Ammon's horn (tissue), 1 donor: ENCODE data around the gene SRPK3.

Experiments used
- DNase-seq: peaks from one replicate; pipeline ENCODE4 v3.0.0-alpha.2; 2016; ENCODE audit warnings: low spot score

The SRPK3 gene

DNA sequence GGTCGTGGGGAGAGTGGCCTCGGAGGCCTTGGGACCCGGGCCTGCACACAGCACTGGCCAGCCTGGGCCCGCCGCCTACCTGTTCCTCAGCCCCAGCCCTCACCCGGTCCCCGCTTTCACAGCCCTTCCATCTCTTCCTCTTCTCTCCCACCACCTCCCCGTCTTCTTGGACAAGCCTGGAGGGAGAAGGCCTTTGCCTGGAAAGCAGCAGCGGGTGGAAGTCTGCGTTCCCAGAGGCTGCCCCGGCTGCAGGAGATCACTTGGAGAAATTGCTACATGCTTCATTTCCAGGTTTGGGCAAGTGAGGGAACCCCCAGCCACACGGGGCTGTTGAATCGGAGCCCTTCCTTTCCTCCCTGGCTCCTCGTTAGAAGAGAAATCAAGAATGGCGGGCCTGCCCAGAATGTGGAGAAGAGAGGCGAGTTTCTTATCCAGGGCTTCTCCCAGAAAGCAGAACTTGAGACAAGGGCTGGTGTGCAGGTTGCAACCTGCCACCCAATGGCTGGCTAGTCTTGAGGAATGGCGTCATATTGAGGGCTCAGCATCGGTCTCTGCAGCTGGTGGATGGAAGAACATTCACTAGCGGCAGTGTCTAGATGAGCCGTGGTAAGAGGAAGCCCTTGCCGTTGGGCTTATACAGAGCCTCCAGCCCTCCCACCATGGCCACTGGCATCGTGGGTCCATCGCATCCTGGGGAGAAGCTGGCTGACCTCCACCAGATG lies 50.7 kb downstream of the SRPK3 start:
- DNase-seq: no peak

DNA sequence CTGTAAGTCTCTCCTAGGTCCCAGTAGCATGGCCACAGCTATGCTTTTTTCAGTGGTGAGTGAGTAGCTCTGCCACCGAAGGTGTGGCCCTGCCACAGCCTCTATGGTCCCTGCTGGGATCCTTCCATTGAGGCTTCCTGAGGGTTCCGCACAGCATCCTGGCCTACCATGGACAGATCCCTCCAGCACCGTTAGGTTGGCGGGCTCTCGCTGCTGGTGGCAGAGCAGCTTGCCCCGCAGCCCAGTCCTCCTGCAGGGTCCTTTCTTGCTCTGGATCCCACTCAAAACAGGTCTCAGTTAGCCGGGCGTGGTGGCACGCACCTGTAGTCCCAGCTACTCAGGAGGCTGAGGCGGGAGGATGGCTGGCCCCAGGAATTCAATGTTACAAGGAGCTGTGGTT lies 51.9 kb downstream of the SRPK3 start:
- no peak for DNase-seq
